ENCODE results near the gene WASHC2A. TPM values are rescaled to one million over a fixed set of nuclear protein-coding genes. Genes with fewer than 3 reads are reported as not detected.
A peak's percentile ranks its signal among the peaks of the same experiment; 100 is the strongest.
"Not testable (repeated sequence)": the region's sequence is repeated elsewhere in the genome, so short reads cannot be mapped to it uniquely, and the experiment has no call there.

The WASHC2A gene
- total RNA-seq, result 10 to 100 TPM; 16.4 to 17.0 TPM

- H3K36me3 Mint-ChIP-seq (ENCODE audit: low read depth), result not testable (repeated sequence)
These were observed at the start of gene WASHC2A for GRCh38 chr10:50067546-50068351. Gene WASHC2A, plus strand, starts transcription at chr10:50067954. Its CDS starts 52 bp downstream, at chr10:50068006.

GRCh38 chr10:50019279-50019678 lies 48.5 kb upstream of the WASHC2A start:
- H3K4me1 Mint-ChIP-seq (ENCODE audit: low read depth); DNase-seq; intact Hi-C loops (cut with micrococcal nuclease); H3K9me3 Mint-ChIP-seq; H3K27ac Mint-ChIP-seq; H3K27me3 Mint-ChIP-seq (ENCODE audit: low read depth); CTCF ChIA-PET; H3K36me3 Mint-ChIP-seq (ENCODE audit: low read depth); H3K4me3 Mint-ChIP-seq: not testable (repeated sequence)

More at GRCh38 chr10:50067546-50068351, at the start of gene WASHC2A:
- Mint-ChIP-seq H3K27ac (peak within 1 kb of the TSS; percentile 46), H3K4me3 (peak within 1 kb of the TSS; percentile 73)
- intact Hi-C loops (cut with micrococcal nuclease); H3K4me1 Mint-ChIP-seq (ENCODE audit: low read depth); H3K9me3 Mint-ChIP-seq; CTCF ChIA-PET; H3K27me3 Mint-ChIP-seq (ENCODE audit: low read depth): not testable (repeated sequence)
- DNase-seq, result peak; percentile 96

- intact Hi-C loops (cut with micrococcal nuclease), result not testable (repeated sequence)
These were observed 47.2 kb upstream of the WASHC2A start for GRCh38 chr10:50020451-50021024.

GRCh38 chr10:50021646-50022045 lies 46.1 kb upstream of the WASHC2A start:
- intact Hi-C loops (cut with micrococcal nuclease), result no loop called here
- Mint-ChIP-seq H3K9me3 (no peaks in the 10 kb centered on the region), H3K27ac (no peak overlapping the region), H3K4me3 (no peak overlapping the region), H3K36me3 (ENCODE audit: low read depth) (no peaks in the 10 kb centered on the region), H3K4me1 (ENCODE audit: low read depth) (no peaks in the 10 kb centered on the region), H3K27me3 (ENCODE audit: low read depth) (peaks cover 15% of the 10 kb centered on the region)
- DNase-seq, result no peak
- CTCF ChIA-PET, result no interaction called here

More at GRCh38 chr10:50020451-50021024, 47.2 kb upstream of the WASHC2A start:
- H3K27ac Mint-ChIP-seq; H3K36me3 Mint-ChIP-seq (ENCODE audit: low read depth); DNase-seq; H3K9me3 Mint-ChIP-seq; CTCF ChIA-PET; H3K27me3 Mint-ChIP-seq (ENCODE audit: low read depth); H3K4me1 Mint-ChIP-seq (ENCODE audit: low read depth); H3K4me3 Mint-ChIP-seq: not testable (repeated sequence)

- H3K4me1 Mint-ChIP-seq (ENCODE audit: low read depth); CTCF ChIA-PET; H3K9me3 Mint-ChIP-seq; H3K4me3 Mint-ChIP-seq; DNase-seq; H3K27ac Mint-ChIP-seq; intact Hi-C loops (cut with micrococcal nuclease); H3K36me3 Mint-ChIP-seq (ENCODE audit: low read depth): not testable (repeated sequence)
- H3K27me3 Mint-ChIP-seq (ENCODE audit: low read depth), result peaks cover 27% of the 10 kb centered on the region
These were observed 42.9 kb upstream of the WASHC2A start for GRCh38 chr10:50024716-50025383.

- no peak overlapping the region for H3K4me3 Mint-ChIP-seq
These were observed 42.1 kb upstream of the WASHC2A start for GRCh38 chr10:50025627-50026026.

GRCh38 chr10:50027195-50027594 lies 40.6 kb upstream of the WASHC2A start:
- DNase-seq, result no peak
- Mint-ChIP-seq H3K4me3 (no peak overlapping the region), H3K4me1 (ENCODE audit: low read depth) (no peaks in the 10 kb centered on the region), H3K27me3 (ENCODE audit: low read depth) (peaks cover 30% of the 10 kb centered on the region), H3K9me3 (no peaks in the 10 kb centered on the region), H3K36me3 (ENCODE audit: low read depth) (no peaks in the 10 kb centered on the region), H3K27ac (no peak overlapping the region)
- CTCF ChIA-PET, result no interaction called here
- intact Hi-C loops (cut with micrococcal nuclease), result no loop called here

More at GRCh38 chr10:50025627-50026026, 42.1 kb upstream of the WASHC2A start:
- H3K9me3 Mint-ChIP-seq, result no peaks in the 10 kb centered on the region
- intact Hi-C loops (cut with micrococcal nuclease), result no loop called here
- no peak for DNase-seq
- H3K27ac Mint-ChIP-seq, result no peak overlapping the region
- CTCF ChIA-PET, result no interaction called here
- H3K4me1 Mint-ChIP-seq (ENCODE audit: low read depth), result no peaks in the 10 kb centered on the region
- no peaks in the 10 kb centered on the region for H3K36me3 Mint-ChIP-seq (ENCODE audit: low read depth)
- H3K27me3 Mint-ChIP-seq (ENCODE audit: low read depth), result peaks cover 30% of the 10 kb centered on the region

GRCh38 chr10:50033481-50033880 lies 34.3 kb upstream of the WASHC2A start:
- Mint-ChIP-seq H3K4me1 (ENCODE audit: low read depth) (no peaks in the 10 kb centered on the region), H3K27me3 (ENCODE audit: low read depth) (peaks cover 6% of the 10 kb centered on the region), H3K9me3 (no peaks in the 10 kb centered on the region), H3K27ac (no peak overlapping the region), H3K4me3 (no peak overlapping the region), H3K36me3 (ENCODE audit: low read depth) (no peaks in the 10 kb centered on the region)
- DNase-seq, result no peak
- CTCF ChIA-PET, result no interaction called here
- intact Hi-C loops (cut with micrococcal nuclease), result no loop called here

- H3K9me3 Mint-ChIP-seq; CTCF ChIA-PET; H3K27ac Mint-ChIP-seq; intact Hi-C loops (cut with micrococcal nuclease); H3K4me1 Mint-ChIP-seq (ENCODE audit: low read depth); H3K27me3 Mint-ChIP-seq (ENCODE audit: low read depth); H3K36me3 Mint-ChIP-seq (ENCODE audit: low read depth); H3K4me3 Mint-ChIP-seq; DNase-seq: not testable (repeated sequence)
These were observed 32.4 kb upstream of the WASHC2A start for GRCh38 chr10:50035337-50035736.

GRCh38 chr10:50044941-50045664 lies 22.7 kb upstream of the WASHC2A start:
- intact Hi-C loops (cut with micrococcal nuclease), result no loop called here
- Mint-ChIP-seq H3K36me3 (ENCODE audit: low read depth) (no peaks in the 10 kb centered on the region), H3K4me1 (ENCODE audit: low read depth) (no peaks in the 10 kb centered on the region), H3K4me3 (no peak overlapping the region), H3K27ac (no peak overlapping the region), H3K27me3 (ENCODE audit: low read depth) (no peaks in the 10 kb centered on the region), H3K9me3 (no peaks in the 10 kb centered on the region)
- DNase-seq, result peak; percentile 22
- CTCF ChIA-PET, result no interaction called here

GRCh38 chr10:50046457-50046856 lies 21.3 kb upstream of the WASHC2A start:
- H3K27me3 Mint-ChIP-seq (ENCODE audit: low read depth); DNase-seq; H3K4me1 Mint-ChIP-seq (ENCODE audit: low read depth); intact Hi-C loops (cut with micrococcal nuclease); CTCF ChIA-PET; H3K27ac Mint-ChIP-seq; H3K36me3 Mint-ChIP-seq (ENCODE audit: low read depth); H3K9me3 Mint-ChIP-seq; H3K4me3 Mint-ChIP-seq: not testable (repeated sequence)

- DNase-seq; H3K36me3 Mint-ChIP-seq (ENCODE audit: low read depth); CTCF ChIA-PET; H3K9me3 Mint-ChIP-seq; H3K27me3 Mint-ChIP-seq (ENCODE audit: low read depth); H3K27ac Mint-ChIP-seq; H3K4me3 Mint-ChIP-seq; intact Hi-C loops (cut with micrococcal nuclease); H3K4me1 Mint-ChIP-seq (ENCODE audit: low read depth): not testable (repeated sequence)
These were observed 20.2 kb upstream of the WASHC2A start for GRCh38 chr10:50047594-50047993.
